Endodermal cell (in vitro differentiated cells): Measurements from ENCODE around the gene FAM222B. TPM values are rescaled to one million over a fixed set of nuclear protein-coding genes. Genes with fewer than 3 reads are reported as not detected.
A peak's percentile ranks its signal among the peaks of the same experiment; 100 is the strongest.

Experiments
- DNase-seq: peaks from one replicate; pipeline ENCODE4 v3.0.0-alpha.2; 2017
- H3K27ac ChIP-seq: 2 replicates; pipeline ENCODE4 v1.5.1; 2013; ENCODE audit warnings: mild to moderate bottlenecking, low read depth, low read length, moderate library complexity
- H3K27me3 ChIP-seq: 2 replicates; pipeline ENCODE4 v1.6.1; 2013; ENCODE audit warnings: mild to moderate bottlenecking, low read length, moderate library complexity; ENCODE audit not compliant: insufficient read depth, control insufficient read depth, poor library complexity, severe bottlenecking
- H3K36me3 ChIP-seq: 2 replicates; pipeline ENCODE4 v1.7.0; 2013; ENCODE audit warnings: mild to moderate bottlenecking, low read length, moderate library complexity; ENCODE audit not compliant: control insufficient read depth, insufficient read depth
- H3K4me1 ChIP-seq: one replicate; pipeline ENCODE4 v1.7.0; 2013; ENCODE audit warnings: low read length; ENCODE audit not compliant: control insufficient read depth, insufficient read depth
- H3K4me3 ChIP-seq: 2 replicates; pipeline ENCODE4 v1.5.1; 2013; ENCODE audit warnings: mild to moderate bottlenecking, low read length, moderate library complexity
- H3K9ac ChIP-seq: 2 replicates; pipeline ENCODE4 v1.6.1; 2013; ENCODE audit warnings: mild to moderate bottlenecking, low read length, moderate library complexity; ENCODE audit not compliant: poor library complexity, severe bottlenecking; ENCODE audit errors: extremely low read depth
- H3K9me3 ChIP-seq: 2 replicates; pipeline ENCODE4 v1.6.1; 2013; ENCODE audit warnings: mild to moderate bottlenecking, low read length, moderate library complexity; ENCODE audit not compliant: control insufficient read depth
- H3K27ac Mint-ChIP-seq: 2 replicates; pipeline ENCODE4 v1.8.0; 2020; ENCODE audit warnings: mixed read lengths
- H3K27me3 Mint-ChIP-seq: 2 replicates; pipeline ENCODE4 v1.8.0; 2021; ENCODE audit warnings: mild to moderate bottlenecking, mixed read lengths; ENCODE audit not compliant: insufficient read depth
- H3K36me3 Mint-ChIP-seq: 2 replicates; pipeline ENCODE4 v1.8.0; 2020; ENCODE audit warnings: low read depth, mixed read lengths
- H3K4me1 Mint-ChIP-seq: 2 replicates; pipeline ENCODE4 v1.8.0; 2020; ENCODE audit warnings: mixed read lengths
- H3K4me3 Mint-ChIP-seq: 2 replicates; pipeline ENCODE4 v1.8.0; 2020; ENCODE audit warnings: mild to moderate bottlenecking, moderate library complexity, mixed read lengths
- H3K9me3 Mint-ChIP-seq: 2 replicates; pipeline ENCODE4 v1.8.0; 2020; ENCODE audit warnings: mild to moderate bottlenecking, mixed read lengths
- CTCF ChIP-seq: fragments of 200-600 bp; sonication (generic); conservative IDR thresholded peaks from 2 replicates; pipeline ENCODE4 v1.5.0; 2021; ENCODE audit warnings: antibody characterized with exemption, mild to moderate bottlenecking
- WGBS, 2 experiments: methylation state at CpG; one replicate each; pipeline versions ENCODE4 v1.1.5 to v1.1.7; 2013; ENCODE audit warnings: missing lambda C conversion rate in 2 of 2, mixed read lengths in 1 of 2; ENCODE audit not compliant: insufficient coverage in 1 of 2, insufficient read length in 1 of 2; 5-methylcytosine and 5-hydroxymethylcytosine counted together
- total RNA-seq, 2 donors: library from RNA; stranded (reverse); fragmentation: NEBNext Ultra II Directional in 1 of 2; extraction: Animal tissue kit (Norgen Biotek cat#: 25700) in 1 of 2; gene quantifications; 2 replicates in 1 of 2; 3 replicates in 1 of 2; pipeline ENCODE4 v1.2.1, GENCODE V29; 2021

The FAM222B gene
- total RNA-seq, 2 donors from 2014 or later, result 59.2 to 75.7 TPM

- 0 to 2% methylated on average over 4 to 20 of the region's 20 CpGs for WGBS, 2 experiments
- H3K4me3 ChIP-seq, result peak within 1 kb of the TSS; percentile 95
- Mint-ChIP-seq H3K4me1 (peaks cover 20% of the 10 kb centered on the region), H3K27ac (peak within 1 kb of the TSS; percentile 98), H3K36me3 (peaks cover 24% of the 10 kb centered on the region), H3K9me3 (no peaks in the 10 kb centered on the region), H3K27me3 (no peaks in the 10 kb centered on the region), H3K4me3 (peak within 1 kb of the TSS; percentile 75)
- H3K27me3 ChIP-seq, result no peaks in the 10 kb centered on the region
- no peaks in the 10 kb centered on the region for H3K4me1 ChIP-seq
- H3K36me3 ChIP-seq, result peaks cover 27% of the 10 kb centered on the region
- H3K9me3 ChIP-seq, result no peaks in the 10 kb centered on the region
- DNase-seq, result peak; percentile 93
- peak within 1 kb of the TSS; percentile 91 for H3K9ac ChIP-seq
- TF ChIP-seq CTCF, result no peak
- peak within 1 kb of the TSS; percentile 98 for H3K27ac ChIP-seq
These were observed 130.9 kb downstream of the FAM222B start, which contains the start of gene PROCA1 for GRCh38 chr17:28711723-28712031. PROCA1 (minus strand) TSS chr17:28711888; CDS start chr17:28711660, 228 bp downstream.

GRCh38 chr17:28710861-28711722, 131.5 kb downstream of the FAM222B start:
- Mint-ChIP-seq H3K27me3 (no peaks in the 10 kb centered on the region), H3K4me1 (peaks cover 16% of the 10 kb centered on the region), H3K27ac (peak overlapping the region; percentile 98), H3K36me3 (peaks cover 27% of the 10 kb centered on the region), H3K9me3 (no peaks in the 10 kb centered on the region), H3K4me3 (peak overlapping the region; percentile 75)
- Histone ChIP-seq H3K27me3 (no peaks in the 10 kb centered on the region), H3K4me3 (peak overlapping the region; percentile 95), H3K27ac (peak overlapping the region; percentile 98), H3K9me3 (no peaks in the 10 kb centered on the region), H3K36me3 (peaks cover 27% of the 10 kb centered on the region), H3K9ac (peak overlapping the region; percentile 91), H3K4me1 (no peaks in the 10 kb centered on the region)
- peak; percentile 100 for DNase-seq
- WGBS, 2 experiments, result 0% methylated on average over 44 to 74 of the region's 74 CpGs
- no peak for TF ChIP-seq CTCF

GRCh38 chr17:28707339-28707720, 135.3 kb downstream of the FAM222B start:
- Mint-ChIP-seq H3K27ac (no peak overlapping the region), H3K4me1 (peaks cover 21% of the 10 kb centered on the region), H3K4me3 (no peak overlapping the region), H3K9me3 (no peaks in the 10 kb centered on the region), H3K36me3 (peaks cover 15% of the 10 kb centered on the region), H3K27me3 (no peaks in the 10 kb centered on the region)
- no peaks in the 10 kb centered on the region for H3K9me3 ChIP-seq
- peaks cover 3% of the 10 kb centered on the region for H3K4me1 ChIP-seq
- no peak overlapping the region for H3K27ac ChIP-seq
- H3K27me3 ChIP-seq, result no peaks in the 10 kb centered on the region
- DNase-seq, result no peak
- H3K9ac ChIP-seq, result no peak overlapping the region
- no peak overlapping the region for H3K4me3 ChIP-seq
- WGBS, 2 experiments, result 89 to 93% methylated on average over 1 to 2 of the region's 2 CpGs
- H3K36me3 ChIP-seq, result peaks cover 11% of the 10 kb centered on the region
- no peak for TF ChIP-seq CTCF
